Esophagus muscularis mucosa (tissue), 4 donors: Measurements from ENCODE around the gene TLE6. TPM values are rescaled to one million over a fixed set of nuclear protein-coding genes. Genes with fewer than 3 reads are reported as not detected.
"Not testable (repeated sequence)": the region's sequence is repeated elsewhere in the genome, so short reads cannot be mapped to it uniquely, and the experiment has no call there.

ENCODE experiments used
- DNase-seq: peaks from one replicate; pipeline ENCODE4 v3.0.0-alpha.2; 2017; ENCODE audit errors: extremely low spot score
- H3K27ac ChIP-seq, 4 donors: fragments of 200-600 bp; sonication (generic); replicated peaks in 1 of 4; 1 replicate in 3 of 4; 2 replicates in 1 of 4; pipeline ENCODE4 v1.5.1; 2016 to 2019; ENCODE audit warnings: mild to moderate bottlenecking in 1 of 4
- H3K27me3 ChIP-seq, 4 donors: fragments of 200-600 bp; sonication (generic); one replicate each; pipeline versions ENCODE4 v1.5.1 to v1.6.0; 2016 to 2019
- H3K36me3 ChIP-seq, 4 donors: fragments of 200-600 bp; sonication (generic); one replicate each; pipeline ENCODE4 v1.5.1; 2016 to 2019
- H3K4me1 ChIP-seq, 4 donors: fragments of 200-600 bp; sonication (generic); one replicate each; pipeline ENCODE4 v1.5.1; 2016 to 2019
- H3K4me3 ChIP-seq, 4 donors: fragments of 200-600 bp; sonication (generic); 1 replicate in 2 of 4; 2 replicates in 2 of 4; pipeline ENCODE4 v1.5.1; 2016 to 2019; ENCODE audit warnings: mild to moderate bottlenecking in 4 of 4, moderate library complexity in 1 of 4
- H3K9me3 ChIP-seq, 4 donors: fragments of 200-600 bp; sonication (generic); 1 replicate in 3 of 4; 2 replicates in 1 of 4; pipeline ENCODE4 v1.5.1; 2016 to 2019
- EP300 ChIP-seq: sonication (generic); formaldehyde crosslinking; IDR thresholded peaks from one replicate; pipeline ENCODE4 v1.6.1; 2017; ENCODE audit warnings: antibody characterized with exemption
- POLR2A ChIP-seq: fragments of 450-650 bp; IDR thresholded peaks from one replicate; pipeline ENCODE4 v1.6.1; 2017; ENCODE audit warnings: antibody characterized with exemption, moderate library complexity, mild to moderate bottlenecking, low read depth
- POLR2AphosphoS5 ChIP-seq, 2 donors: sonication (generic); formaldehyde crosslinking; IDR thresholded peaks; one replicate each; pipeline ENCODE4 v1.6.1; 2017; ENCODE audit warnings: antibody characterized with exemption in 2 of 2
- WGBS: methylation state at CpG from one replicate; pipeline ENCODE4 v1.1.5; 2018; 5-methylcytosine and 5-hydroxymethylcytosine counted together
- intact Hi-C: fragments of 100-400 bp; cut with DNase I; formaldehyde crosslinking; loops from one replicate; pipeline ENCODE4 v1.15.1; 2023
- total RNA-seq, 4 donors: library from RNA; depleted of rRNA; stranded (reverse); fragments of >200 nt; gene quantifications; one replicate each; pipeline versions ENCODE4 v1.1.0 to v1.2.1, GENCODE V29; 2016
- TF ChIP-seq, protein P1 (sequence below), 3 experiments: fragments of 200-600 bp in 2 of 3; fragments of 450-650 bp in 1 of 3; sonication (generic) in 2 of 3; IDR thresholded peaks; one replicate each; pipeline ENCODE4 v1.5.1; 2017 to 2019; ENCODE audit warnings: antibody characterized with exemption in 3 of 3, mild to moderate bottlenecking in 2 of 3, moderate library complexity in 1 of 3

Gene TLE6
- total RNA-seq, 4 donors from 2014 or later = 0.75 to 1.2 (median 0.91) TPM; not detected in 1

DNA sequence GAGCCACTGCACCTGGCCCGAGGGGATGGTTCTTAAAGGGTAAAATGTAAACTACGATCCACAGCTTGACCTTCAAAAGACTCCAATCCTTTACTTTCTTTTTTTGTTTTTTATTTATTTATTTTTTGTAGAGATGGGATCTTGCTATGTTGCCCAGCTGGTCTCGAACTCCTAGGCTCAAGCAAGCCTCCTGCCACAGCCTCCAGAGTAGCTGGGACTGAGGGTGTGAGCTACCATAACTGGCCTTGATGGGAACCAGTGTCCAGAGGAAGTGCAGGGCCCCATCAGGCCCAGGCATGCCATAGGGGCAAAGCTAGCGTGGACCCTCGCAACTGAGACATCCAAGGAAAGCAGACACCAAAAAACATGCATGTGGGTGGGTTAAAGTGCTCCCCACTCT, 14.2 kb upstream of the TLE6 start:
- WGBS = 93% methylated on average over 5 of the region's 5 CpGs
- Histone ChIP-seq H3K9me3 (no peaks in the 10 kb centered on the region), H3K27me3 (no peaks in the 10 kb centered on the region), H3K4me3 (no peak overlapping the region), H3K36me3 (no peaks in the 10 kb centered on the region), H3K27ac (no peak overlapping the region), H3K4me1 (peaks cover 4 to 8% (median 7%) of the 10 kb centered on the region in 4 donors)
- TF ChIP-seq, protein P1, sequence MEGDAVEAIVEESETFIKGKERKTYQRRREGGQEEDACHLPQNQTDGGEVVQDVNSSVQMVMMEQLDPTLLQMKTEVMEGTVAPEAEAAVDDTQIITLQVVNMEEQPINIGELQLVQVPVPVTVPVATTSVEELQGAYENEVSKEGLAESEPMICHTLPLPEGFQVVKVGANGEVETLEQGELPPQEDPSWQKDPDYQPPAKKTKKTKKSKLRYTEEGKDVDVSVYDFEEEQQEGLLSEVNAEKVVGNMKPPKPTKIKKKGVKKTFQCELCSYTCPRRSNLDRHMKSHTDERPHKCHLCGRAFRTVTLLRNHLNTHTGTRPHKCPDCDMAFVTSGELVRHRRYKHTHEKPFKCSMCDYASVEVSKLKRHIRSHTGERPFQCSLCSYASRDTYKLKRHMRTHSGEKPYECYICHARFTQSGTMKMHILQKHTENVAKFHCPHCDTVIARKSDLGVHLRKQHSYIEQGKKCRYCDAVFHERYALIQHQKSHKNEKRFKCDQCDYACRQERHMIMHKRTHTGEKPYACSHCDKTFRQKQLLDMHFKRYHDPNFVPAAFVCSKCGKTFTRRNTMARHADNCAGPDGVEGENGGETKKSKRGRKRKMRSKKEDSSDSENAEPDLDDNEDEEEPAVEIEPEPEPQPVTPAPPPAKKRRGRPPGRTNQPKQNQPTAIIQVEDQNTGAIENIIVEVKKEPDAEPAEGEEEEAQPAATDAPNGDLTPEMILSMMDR (IDR thresholded peaks at IDR 0.05) = no peak
- no peak for TF ChIP-seq POLR2A
- TF ChIP-seq EP300 = no peak
- TF ChIP-seq POLR2AphosphoS5 (IDR thresholded peaks at IDR 0.05) = no peak
- DNase-seq = no peak
- intact Hi-C loops = loop anchor here (5.0 kb wide), 2 partner anchors 94 to 144 kb away; no protein-coding TSS in a partner anchor

DNA sequence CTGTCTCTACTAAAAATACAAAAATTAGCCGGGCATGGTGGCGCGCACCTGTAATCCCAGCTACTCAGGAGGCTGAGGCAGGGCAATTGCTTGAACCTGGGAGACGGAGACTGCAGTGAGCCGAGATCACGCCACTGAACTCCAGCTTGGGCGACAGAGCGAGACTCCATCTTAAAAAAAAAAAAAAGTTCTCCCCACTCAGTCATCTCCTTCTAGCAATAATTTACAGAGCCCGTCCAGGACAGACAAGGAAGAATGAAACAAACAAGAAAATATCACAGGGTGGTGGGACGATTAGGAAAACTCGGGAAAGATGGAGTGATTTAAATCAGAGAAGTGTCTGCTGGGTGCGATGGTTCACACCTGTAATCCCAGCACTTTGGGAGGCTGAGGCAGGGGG, 13.7 kb upstream of the TLE6 start:
- not testable (repeated sequence) for H3K27me3 ChIP-seq, DNase-seq, H3K36me3 ChIP-seq, H3K9me3 ChIP-seq, H3K27ac ChIP-seq, H3K4me3 ChIP-seq
- H3K4me1 ChIP-seq = peaks cover 9 to 13% (median 12%) of the 10 kb centered on the region in 4 donors
- WGBS = 86% methylated on average over 12 of the region's 12 CpGs
- intact Hi-C loops = loop anchor here (5.0 kb wide), 2 partner anchors 94 to 144 kb away; no protein-coding TSS in a partner anchor

DNA sequence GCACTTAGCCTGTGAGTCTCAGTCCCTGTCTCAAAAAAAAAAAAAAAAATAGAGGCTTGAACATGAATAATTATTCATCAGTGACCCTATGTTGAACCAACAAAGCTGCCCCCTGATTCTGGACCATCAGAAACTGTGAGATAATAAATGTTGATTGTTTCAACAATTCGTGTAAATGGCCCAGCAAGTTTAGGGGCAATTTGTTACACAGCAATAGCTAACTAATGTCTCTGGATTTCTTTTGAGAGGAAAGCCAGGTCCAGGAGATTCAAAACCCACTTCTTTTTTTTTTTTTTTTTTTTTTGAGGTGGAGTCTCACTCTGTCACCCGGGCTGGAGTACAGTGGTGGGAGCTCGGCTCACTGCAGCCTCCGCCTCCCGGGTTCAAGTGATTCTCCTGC, 12.5 kb upstream of the TLE6 start:
- Histone ChIP-seq H3K27me3 (no peaks in the 10 kb centered on the region), H3K27ac (no peak overlapping the region), H3K36me3 (no peaks in the 10 kb centered on the region), H3K9me3 (no peaks in the 10 kb centered on the region), H3K4me3 (no peak overlapping the region), H3K4me1 (peaks cover 19 to 25% (median 24%) of the 10 kb centered on the region in 4 donors)
- 97% methylated on average over 5 of the region's 5 CpGs for WGBS
- no peak for DNase-seq
- TF ChIP-seq, protein P1 (IDR thresholded peaks at IDR 0.05) = no peak
- TF ChIP-seq EP300 (no peak), POLR2A (no peak), POLR2AphosphoS5 (IDR thresholded peaks at IDR 0.05) (no peak)
- intact Hi-C loops = loop anchor here (5.0 kb wide), 2 partner anchors 92 to 142 kb away; no protein-coding TSS in a partner anchor

DNA sequence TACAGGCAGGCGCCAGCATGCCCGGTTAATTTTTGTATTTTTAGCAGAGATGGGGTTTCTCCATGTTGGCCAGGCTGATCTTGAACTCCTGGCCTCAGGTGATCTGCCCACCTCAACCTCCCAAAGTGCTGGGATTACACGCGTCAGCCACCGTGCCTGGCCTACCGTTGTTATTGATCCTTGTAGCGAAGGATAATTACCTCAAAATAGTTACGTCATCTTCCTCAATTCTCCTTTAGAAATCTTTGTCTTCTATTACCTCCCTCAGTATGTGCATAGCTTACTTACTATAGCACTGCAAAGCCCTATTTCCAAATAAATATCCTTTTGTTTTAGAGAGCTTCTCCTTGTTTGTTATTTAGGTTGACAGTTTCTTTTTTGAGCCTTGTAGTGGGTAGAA, 9.4 kb upstream of the TLE6 start:
- no peak for DNase-seq
- no peaks in the 10 kb centered on the region for H3K9me3 ChIP-seq
- WGBS = 82% methylated on average over 8 of the region's 8 CpGs
- H3K36me3 ChIP-seq = no peaks in the 10 kb centered on the region
- H3K27me3 ChIP-seq = no peaks in the 10 kb centered on the region
- no peak overlapping the region for H3K4me3 ChIP-seq
- H3K27ac ChIP-seq = no peak overlapping the region
- no peak for TF ChIP-seq EP300
- TF ChIP-seq, protein P1 (IDR thresholded peaks at IDR 0.05) = no peak
- no peak for TF ChIP-seq POLR2AphosphoS5 (IDR thresholded peaks at IDR 0.05)
- TF ChIP-seq POLR2A = no peak
- H3K4me1 ChIP-seq = peaks cover 42 to 51% (median 49%) of the 10 kb centered on the region in 4 donors
- intact Hi-C loops = no loop called here

DNA sequence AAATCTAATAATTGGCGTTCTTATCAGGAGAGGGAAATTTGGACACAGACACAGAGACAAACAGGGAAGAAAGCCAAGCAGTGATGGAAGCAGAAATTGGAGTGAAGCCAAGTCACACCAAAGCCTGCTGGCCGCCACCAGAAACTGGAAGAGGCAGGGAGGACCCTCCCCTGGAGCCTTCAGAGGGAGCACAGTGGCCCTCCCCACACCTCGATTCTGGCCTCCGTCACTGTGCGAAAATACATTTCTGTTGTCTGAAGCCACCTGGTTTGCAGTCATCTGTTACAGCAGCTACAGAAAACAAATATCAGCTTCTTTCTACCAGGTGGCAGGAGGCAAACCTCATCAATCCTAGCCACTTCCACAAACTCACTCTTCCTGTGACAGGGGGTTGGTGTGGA, 8.3 kb upstream of the TLE6 start:
- no peak overlapping the region for H3K4me3 ChIP-seq
- TF ChIP-seq POLR2AphosphoS5 (IDR thresholded peaks at IDR 0.05) = peak; percentile 18 to 50
- TF ChIP-seq POLR2A = no peak
- H3K4me1 ChIP-seq = peaks cover 50 to 63% (median 61%) of the 10 kb centered on the region in 4 donors
- intact Hi-C loops = no loop called here
- 33% methylated on average over 5 of the region's 5 CpGs for WGBS
- no peaks in the 10 kb centered on the region for H3K36me3 ChIP-seq
- H3K9me3 ChIP-seq = no peaks in the 10 kb centered on the region
- H3K27ac ChIP-seq = peak overlapping the region; percentile 81 to 88 (median 86)
- DNase-seq = no peak
- H3K27me3 ChIP-seq = no peaks in the 10 kb centered on the region
